IPS-18a (cell line): ENCODE results near the gene NR2F2.
A peak's percentile ranks its signal among the peaks of the same experiment; 100 is the strongest.

ENCODE experiments used
- H3K27ac ChIP-seq: one replicate; pipeline ENCODE4 v1.5.1; 2013; ENCODE audit warnings: low read length
- H3K27me3 ChIP-seq: one replicate; pipeline ENCODE4 v1.6.1; 2013; ENCODE audit warnings: mild to moderate bottlenecking, low read length; ENCODE audit not compliant: control insufficient read depth, insufficient read depth
- H3K36me3 ChIP-seq: one replicate; pipeline ENCODE4 v1.6.1; 2013; ENCODE audit warnings: low read depth, low read length; ENCODE audit not compliant: control insufficient read depth
- H3K4me1 ChIP-seq: one replicate; pipeline ENCODE4 v1.6.1; 2013; ENCODE audit warnings: low read depth, low read length; ENCODE audit not compliant: control insufficient read depth
- H3K4me3 ChIP-seq: one replicate; pipeline ENCODE4 v1.5.1; 2013; ENCODE audit warnings: low read length
- H3K9ac ChIP-seq: one replicate; pipeline ENCODE4 v1.6.1; 2013; ENCODE audit warnings: mild to moderate bottlenecking, low read length, moderate library complexity
- H3K9me3 ChIP-seq: one replicate; pipeline ENCODE4 v1.6.1; 2013; ENCODE audit warnings: low read depth, low read length; ENCODE audit not compliant: control insufficient read depth

NR2F2 gene

DNA sequence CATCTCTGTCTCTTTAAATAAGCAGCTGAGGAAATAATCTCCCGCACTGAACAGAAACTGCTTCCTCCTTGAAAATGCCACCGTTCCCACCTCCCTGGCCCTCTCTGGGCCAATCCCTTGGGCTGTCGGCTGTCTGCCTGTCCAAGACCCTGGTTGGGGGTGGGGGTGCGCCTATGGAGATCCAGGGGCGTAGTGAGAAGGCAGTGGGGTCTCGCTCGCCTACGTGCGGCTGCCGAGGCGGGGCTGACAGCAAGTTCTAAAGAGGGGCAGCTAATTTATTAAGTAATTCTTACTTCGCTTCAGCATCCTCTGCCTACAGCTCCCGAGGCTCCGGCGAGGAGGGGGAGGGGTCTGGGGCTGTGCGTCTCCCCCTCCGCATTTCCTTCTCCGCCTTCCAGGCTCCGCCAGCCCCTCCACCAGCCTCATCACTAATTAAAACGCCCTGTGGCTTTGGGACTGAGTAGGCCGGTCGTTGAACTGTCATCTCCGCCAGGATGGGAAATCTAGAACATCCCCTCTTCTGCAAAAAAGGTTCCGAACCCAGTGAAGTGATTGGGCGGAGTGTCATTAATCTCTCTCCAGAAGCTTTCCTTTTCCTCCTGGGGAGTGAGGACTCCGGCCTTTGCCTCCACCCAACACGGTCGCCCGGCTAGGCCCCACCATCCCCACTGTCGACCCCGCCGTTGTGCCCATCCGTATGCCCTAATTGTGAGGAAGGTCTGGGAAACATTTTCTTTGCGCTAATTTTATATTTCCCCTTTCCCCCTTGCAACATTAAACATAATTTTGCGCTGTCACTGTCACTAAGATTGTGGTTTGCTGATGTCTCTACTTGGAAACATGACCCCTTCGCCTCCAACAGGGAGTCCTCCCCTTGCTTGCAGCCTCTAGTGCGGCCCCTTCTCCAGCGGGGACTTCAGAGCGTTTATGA is 16.9 kb downstream of the NR2F2 start:
- no peaks in the 10 kb centered on the region for H3K9me3 ChIP-seq
- H3K4me3 ChIP-seq: peak overlapping the region; percentile 38
- H3K9ac ChIP-seq: no peak overlapping the region
- H3K36me3 ChIP-seq: no peaks in the 10 kb centered on the region
- H3K27me3 ChIP-seq: peaks cover 100% of the 10 kb centered on the region
- H3K4me1 ChIP-seq: peaks cover 36% of the 10 kb centered on the region
- no peak overlapping the region for H3K27ac ChIP-seq

DNA sequence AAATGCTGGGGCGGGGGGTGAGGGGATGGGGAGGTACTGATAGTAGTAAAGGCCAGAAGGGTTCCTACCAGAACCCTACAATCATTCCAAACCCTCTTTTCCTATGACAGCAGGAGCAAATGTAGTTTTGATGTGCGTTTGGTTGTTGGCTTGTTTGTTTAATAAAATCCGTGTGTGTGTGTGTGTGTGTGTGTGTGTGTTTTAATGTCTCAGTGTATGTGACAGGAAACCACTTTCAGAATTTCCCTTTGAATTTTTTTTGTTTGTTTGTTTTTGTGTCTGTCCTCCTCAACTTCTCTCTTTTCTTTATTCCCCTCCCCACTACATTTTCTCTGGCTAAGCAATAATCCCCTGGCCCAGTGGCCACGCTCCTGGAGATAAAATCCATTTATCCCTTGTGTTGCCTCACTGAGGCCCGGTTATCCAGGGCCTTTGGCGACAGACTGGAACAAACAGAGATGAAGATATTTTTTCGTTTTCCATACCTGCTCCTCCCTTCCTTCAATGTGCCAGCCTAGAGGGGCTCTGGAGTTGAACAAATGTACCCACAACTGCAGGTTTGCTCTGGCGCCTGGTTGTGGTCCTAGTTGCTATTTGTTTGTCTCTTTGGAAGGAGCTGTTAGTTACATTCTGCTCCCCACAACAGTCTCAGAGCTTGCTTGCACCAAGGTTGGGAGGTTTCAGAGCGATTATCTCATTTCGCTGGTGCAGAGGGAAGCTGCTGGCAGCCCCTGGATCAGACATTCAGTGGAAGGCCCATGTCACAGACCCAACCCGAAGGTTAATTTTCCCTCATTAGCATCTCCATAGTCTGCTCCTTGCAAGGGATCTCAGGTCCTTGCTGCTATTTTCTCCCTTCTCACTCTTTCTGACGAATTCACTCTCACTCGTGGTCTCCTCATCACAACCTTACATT is 17.9 kb downstream of the NR2F2 start:
- Histone ChIP-seq H3K9ac (no peak overlapping the region), H3K27ac (no peak overlapping the region), H3K9me3 (no peaks in the 10 kb centered on the region), H3K27me3 (peaks cover 100% of the 10 kb centered on the region), H3K4me1 (peaks cover 29% of the 10 kb centered on the region), H3K36me3 (no peaks in the 10 kb centered on the region), H3K4me3 (no peak overlapping the region)

DNA sequence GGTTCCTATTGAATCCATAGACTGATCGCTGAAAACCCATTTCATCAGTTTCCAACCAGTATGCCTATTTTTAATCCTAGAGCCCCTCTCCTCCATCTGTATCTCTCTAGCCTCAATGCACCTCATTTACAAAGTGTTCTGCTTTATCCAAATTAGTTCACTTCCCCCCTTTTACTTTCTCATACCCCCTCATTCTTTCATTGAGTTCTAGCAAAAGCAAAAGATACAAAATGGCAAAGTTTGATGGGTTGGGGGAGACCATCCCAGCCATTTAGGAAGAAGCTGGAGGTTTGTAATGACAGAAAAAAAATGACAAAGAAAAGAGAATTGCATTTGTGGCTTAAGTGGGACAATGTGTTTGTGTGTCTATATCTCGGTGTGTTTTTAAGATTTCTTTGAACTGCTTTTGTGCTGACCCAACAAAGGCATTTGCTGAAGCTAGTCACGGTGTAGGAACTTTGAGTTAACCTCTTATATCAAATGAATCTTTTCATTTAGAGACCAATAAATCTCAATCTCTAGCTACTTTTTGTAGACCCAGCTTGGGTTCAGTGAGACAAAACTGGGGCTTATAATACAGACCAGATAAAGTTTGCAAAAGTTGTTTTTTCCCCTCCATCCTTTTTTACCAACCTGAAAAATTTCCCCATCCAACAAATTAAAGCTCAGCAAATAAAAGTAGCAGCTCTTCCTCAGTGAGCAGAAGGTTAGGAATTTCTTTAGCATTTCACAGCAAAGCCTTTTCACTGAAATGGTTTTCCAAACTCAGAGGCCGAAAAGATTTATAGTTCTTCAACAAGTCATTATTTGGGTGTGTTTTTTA is 18.7 kb downstream of the NR2F2 start:
- H3K4me1 ChIP-seq: peaks cover 28% of the 10 kb centered on the region
- H3K27ac ChIP-seq: no peak overlapping the region
- H3K9ac ChIP-seq: no peak overlapping the region
- H3K36me3 ChIP-seq: no peaks in the 10 kb centered on the region
- H3K27me3 ChIP-seq: peaks cover 100% of the 10 kb centered on the region
- no peak overlapping the region for H3K4me3 ChIP-seq
- H3K9me3 ChIP-seq: no peaks in the 10 kb centered on the region

DNA sequence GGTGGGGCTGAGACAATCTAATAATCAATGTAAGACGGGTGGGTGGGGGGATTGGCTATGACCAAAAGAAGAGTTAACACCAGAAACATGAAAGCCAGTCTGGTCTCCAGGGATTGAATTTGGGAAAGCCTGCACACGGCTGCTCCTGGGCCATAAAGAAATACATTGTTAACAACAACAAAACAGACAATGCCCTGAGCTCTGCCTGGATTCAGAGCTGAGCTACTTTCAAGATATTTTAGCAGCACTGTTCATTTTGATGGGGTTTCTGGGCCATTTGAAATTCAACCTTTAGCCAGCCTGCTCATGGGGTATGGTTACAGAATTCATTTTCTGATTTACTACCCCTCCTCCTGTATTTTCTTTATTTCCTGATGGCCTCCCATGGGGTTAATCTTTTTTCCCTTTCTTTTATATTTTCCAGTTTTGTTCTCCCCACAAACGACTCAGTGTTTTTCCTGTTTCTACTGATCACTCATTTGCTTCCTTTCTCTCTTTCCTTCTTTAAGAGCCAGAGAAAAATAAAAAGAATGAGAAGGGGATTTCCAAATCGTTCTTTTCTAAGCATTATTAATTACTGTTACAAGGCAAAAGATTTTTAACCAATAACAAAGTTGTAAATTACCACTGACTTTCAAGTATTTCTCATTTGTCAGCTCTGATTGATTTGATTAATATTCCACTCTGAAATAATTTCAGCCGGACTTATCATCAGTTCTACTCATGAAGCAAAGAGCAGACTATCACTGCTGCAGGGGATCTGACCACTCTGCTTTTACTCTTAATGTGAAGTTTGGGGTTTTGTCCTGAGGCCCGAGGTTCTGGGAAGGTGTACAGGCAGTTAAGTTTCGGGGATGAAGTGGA is 19.6 kb downstream of the NR2F2 start:
- H3K27me3 ChIP-seq: peaks cover 100% of the 10 kb centered on the region

DNA sequence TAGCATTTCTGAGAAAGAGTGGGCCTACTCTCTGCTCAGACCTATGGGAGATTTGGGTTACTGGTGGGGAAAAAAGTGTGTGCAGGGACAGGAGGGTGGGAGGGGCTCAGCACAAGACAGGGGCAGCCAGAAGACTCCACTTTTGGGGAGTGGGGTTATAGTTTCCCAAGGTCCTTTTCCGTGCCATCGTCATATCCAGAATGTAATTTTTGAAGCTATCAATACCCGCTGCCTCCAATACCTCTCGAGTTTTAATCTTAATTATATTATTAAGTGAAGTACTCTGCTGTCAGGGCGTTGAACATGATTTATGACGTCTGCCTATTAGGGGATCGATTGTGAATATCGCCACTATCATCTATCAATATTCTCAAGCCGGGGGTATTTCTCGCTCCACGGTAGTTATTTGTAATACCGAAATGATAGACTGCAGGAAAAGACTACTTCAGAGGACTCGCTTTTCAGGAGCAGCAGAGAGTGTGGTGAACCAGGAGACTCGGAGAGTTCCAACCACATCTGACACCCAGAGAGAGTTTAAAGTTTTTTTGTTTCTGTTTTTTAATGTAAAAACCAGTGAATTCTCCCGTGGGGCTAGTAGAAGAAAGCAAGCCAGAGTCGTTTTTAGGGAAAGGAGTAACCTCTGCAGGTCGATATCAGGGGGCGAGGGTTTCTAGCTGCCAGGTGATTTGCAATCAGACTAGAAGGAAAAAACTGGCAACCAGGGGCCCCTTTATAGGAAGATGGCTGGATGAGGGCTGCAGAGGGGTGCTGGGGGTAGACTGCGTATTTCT is 20.6 kb downstream of the NR2F2 start:
- H3K9ac ChIP-seq: no peak overlapping the region
- no peak overlapping the region for H3K27ac ChIP-seq
- no peak overlapping the region for H3K4me3 ChIP-seq
- H3K4me1 ChIP-seq: peaks cover 17% of the 10 kb centered on the region
- H3K9me3 ChIP-seq: no peaks in the 10 kb centered on the region
- peaks cover 100% of the 10 kb centered on the region for H3K27me3 ChIP-seq
- H3K36me3 ChIP-seq: no peaks in the 10 kb centered on the region

More for the DNA sequence above, 19.6 kb downstream of the NR2F2 start:
- no peak overlapping the region for H3K4me3 ChIP-seq
- no peak overlapping the region for H3K27ac ChIP-seq
- H3K36me3 ChIP-seq: no peaks in the 10 kb centered on the region
- H3K9ac ChIP-seq: no peak overlapping the region
- H3K9me3 ChIP-seq: no peaks in the 10 kb centered on the region
- H3K4me1 ChIP-seq: peaks cover 21% of the 10 kb centered on the region

DNA sequence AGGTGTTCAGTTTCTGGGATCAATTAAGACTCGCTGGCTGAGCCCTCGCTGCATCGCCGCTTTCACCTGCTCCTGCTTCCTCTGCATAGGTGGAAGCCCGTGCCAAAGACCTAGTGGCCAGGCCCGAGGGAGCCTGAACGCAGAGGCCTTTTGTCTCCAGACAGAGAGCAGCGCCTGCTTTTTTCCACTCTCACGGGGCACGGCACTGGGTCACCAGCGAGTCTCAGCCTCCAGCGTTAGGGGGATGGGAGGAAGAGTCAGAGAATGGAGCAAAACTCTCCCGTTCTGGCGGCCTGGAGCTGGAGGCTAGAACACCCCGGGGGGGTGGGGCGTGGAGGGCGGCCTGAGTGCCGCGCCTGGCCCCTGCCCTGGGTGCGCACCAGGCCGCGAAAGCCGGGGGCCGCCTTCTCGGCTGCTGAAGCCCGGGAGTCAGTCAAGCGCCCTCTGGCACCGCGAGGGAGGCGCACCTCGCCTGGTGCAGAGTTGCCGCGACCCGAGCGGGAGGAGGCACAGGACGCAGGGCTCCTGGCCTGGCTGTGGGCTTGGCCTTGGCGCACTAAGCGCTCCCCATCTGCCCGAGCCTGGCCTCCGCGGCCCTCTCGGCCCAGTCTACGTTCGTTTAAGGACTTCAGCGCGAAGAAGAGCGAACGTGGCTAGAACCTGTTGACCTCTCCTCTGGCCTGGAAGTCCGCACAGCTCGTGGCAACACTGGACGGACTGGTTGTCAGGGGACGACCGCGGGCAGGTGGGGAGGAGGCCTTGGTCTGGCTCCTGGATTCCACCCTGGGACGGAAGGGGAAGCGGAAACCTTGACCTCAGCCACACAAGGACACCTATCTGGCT is 21.5 kb downstream of the NR2F2 start:
- no peaks in the 10 kb centered on the region for H3K9me3 ChIP-seq
- H3K27me3 ChIP-seq: peaks cover 100% of the 10 kb centered on the region
- H3K4me3 ChIP-seq: no peak overlapping the region
- no peak overlapping the region for H3K27ac ChIP-seq
- no peak overlapping the region for H3K9ac ChIP-seq
- H3K36me3 ChIP-seq: no peaks in the 10 kb centered on the region
- H3K4me1 ChIP-seq: peaks cover 13% of the 10 kb centered on the region

DNA sequence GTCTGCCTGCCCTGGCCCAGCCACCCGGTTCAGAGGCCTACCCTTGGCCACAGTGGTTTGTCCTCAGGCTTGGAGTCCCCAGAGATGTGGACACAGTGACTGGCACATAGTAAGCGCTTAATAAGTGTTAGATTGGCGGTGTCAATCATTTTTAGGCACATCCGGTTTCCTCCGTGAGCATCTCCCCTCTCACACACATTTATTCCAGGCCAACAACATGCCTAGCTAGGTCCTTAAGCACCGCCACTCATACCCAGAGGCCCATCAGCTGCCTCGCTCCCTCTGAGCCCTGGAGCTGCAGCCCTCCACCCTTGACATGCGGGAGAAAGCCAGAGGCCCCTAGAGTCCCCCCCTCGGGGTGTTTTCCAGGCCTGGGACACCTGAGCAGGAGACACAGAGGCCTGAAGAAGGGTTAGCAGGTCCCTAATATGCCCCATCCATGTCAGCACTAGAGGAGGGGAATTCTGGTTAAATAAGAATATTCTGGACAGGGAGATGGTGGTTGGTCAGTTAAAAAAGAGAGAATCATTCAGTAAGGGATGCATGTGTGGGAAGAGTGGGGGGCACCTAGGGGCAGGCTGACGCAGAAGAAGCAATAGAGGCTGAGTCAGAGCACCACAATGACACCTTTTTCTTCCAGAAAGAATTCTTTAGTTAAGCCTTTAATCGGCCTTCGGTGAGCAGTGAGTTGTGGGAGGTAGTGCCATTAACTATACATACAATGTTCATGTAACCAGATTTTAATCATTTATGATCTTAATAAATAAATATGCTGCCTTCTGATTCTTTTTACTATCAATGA is 22.3 kb downstream of the NR2F2 start:
- Histone ChIP-seq H3K36me3 (no peaks in the 10 kb centered on the region), H3K27me3 (peaks cover 100% of the 10 kb centered on the region), H3K4me3 (no peak overlapping the region), H3K9me3 (no peaks in the 10 kb centered on the region), H3K27ac (no peak overlapping the region), H3K9ac (no peak overlapping the region), H3K4me1 (peaks cover 16% of the 10 kb centered on the region)

DNA sequence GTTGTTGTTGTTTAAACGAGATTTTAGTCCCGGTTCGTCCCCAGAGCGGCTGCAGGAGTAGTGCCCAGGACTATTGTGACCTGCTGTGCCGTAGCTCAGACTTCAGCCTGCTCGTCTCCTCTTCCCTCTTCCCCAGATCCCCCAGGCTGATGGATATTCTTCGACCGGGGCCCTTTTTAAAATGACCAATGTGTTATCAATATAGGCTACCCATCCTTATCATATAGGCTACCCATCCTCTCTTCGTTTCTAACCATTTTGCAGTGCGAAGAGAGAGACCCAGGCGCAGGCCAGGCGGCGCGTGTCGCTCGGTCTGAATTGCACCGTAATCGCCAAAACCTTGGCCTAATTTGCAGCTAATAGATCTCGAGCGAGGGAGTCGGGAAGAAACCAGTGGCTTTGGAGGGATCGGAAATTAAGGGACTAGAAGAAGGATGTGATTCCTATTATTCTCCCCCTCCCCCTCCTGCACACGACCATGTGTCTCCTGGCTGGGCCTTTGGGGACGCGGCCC is 23.0 kb downstream of the NR2F2 start:
- Histone ChIP-seq H3K9me3 (no peaks in the 10 kb centered on the region), H3K27ac (no peak overlapping the region), H3K4me1 (peaks cover 15% of the 10 kb centered on the region), H3K27me3 (peaks cover 100% of the 10 kb centered on the region), H3K9ac (no peak overlapping the region), H3K4me3 (peak overlapping the region; percentile 33), H3K36me3 (no peaks in the 10 kb centered on the region)
